GM19035 (cell line): ENCODE data around the gene SLC23A1.
"Not testable (repeated sequence)": the region's sequence is repeated elsewhere in the genome, so short reads cannot be mapped to it uniquely, and the experiment has no call there.

Experiments used
- ATAC-seq: cut with Tn5 transposase; IDR thresholded peaks from one replicate; pipeline ENCODE4 v1.9.1; 2021; ENCODE audit not compliant: unreplicated experiment

SLC23A1 gene

GRCh38 chr5:139390639-139391569, 7.8 kb upstream of the SLC23A1 start:
- no peak for ATAC-seq

- peak; percentile 40 for ATAC-seq
These were observed 6.9 kb upstream of the SLC23A1 start, which contains the start of gene MZB1 for GRCh38 chr5:139389701-139390638. MZB1 (minus strand) TSS chr5:139389913; CDS start chr5:139389856, 57 bp downstream.

DNA sequence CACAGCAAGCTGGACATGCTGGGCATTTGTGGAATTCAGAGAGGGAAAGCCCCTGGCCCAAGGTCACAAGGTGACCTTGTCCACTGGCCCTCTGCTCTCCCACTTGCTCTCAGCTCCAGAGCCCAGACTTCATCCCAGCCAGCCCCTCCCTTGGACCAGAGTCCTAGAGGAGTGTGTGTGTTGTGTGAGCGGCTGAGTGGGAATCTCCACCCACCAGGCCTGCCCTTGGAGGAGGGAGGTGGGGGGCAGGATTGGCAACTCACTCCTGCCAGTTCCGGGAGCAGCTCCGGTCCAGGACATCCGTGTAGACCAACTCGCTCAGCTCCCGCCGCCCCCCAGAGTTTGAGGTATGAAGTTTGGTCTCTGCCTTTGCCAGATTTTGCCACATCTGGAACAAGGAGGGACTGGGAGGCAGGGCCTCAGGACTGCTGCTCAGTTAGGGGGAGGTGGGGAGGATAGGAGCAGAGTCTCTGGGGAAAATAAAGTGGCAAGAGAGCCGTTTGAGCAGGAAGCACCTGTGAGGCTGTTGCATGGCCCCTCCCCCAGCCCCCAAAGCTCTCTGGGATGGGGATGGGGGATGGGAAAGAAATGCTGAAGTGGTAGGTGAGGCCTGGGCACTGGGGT, 5.2 kb upstream of the SLC23A1 start:
- no peak for ATAC-seq

DNA sequence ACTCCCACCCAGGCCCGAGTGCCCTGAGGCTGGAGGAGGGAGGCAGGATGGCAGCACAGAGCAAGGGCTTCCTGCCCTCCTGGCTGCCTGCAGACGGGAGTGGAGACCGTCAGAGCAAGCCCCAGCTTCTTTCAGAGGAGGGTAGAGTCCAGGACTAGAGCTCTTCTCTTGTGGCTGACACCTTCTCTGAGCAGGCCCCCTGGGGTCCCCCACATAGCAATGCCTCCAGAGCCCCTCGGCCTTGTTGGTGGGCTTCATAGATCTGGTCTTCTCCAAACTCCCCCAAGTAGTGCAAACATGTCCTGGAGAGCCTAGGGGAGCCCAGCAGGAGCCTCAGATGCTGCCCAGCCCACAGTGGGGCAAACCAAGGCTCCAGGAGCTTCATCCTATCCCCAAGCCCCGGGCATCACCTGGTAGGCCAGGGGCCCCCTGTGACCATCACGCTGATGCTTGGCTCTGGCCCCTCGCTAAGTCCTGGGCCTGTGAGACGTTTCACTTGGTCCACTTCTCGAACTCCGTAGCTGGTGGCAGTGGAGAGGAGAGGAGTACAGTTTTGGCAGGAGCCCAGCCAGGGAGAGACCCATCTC, 4.6 kb upstream of the SLC23A1 start:
- ATAC-seq = no peak

- ATAC-seq = not testable (repeated sequence)
These were observed 3.9 kb upstream of the SLC23A1 start for GRCh38 chr5:139386956-139387355.

- ATAC-seq = no peak
These were observed 2.9 kb upstream of the SLC23A1 start for GRCh38 chr5:139386050-139386438.

DNA sequence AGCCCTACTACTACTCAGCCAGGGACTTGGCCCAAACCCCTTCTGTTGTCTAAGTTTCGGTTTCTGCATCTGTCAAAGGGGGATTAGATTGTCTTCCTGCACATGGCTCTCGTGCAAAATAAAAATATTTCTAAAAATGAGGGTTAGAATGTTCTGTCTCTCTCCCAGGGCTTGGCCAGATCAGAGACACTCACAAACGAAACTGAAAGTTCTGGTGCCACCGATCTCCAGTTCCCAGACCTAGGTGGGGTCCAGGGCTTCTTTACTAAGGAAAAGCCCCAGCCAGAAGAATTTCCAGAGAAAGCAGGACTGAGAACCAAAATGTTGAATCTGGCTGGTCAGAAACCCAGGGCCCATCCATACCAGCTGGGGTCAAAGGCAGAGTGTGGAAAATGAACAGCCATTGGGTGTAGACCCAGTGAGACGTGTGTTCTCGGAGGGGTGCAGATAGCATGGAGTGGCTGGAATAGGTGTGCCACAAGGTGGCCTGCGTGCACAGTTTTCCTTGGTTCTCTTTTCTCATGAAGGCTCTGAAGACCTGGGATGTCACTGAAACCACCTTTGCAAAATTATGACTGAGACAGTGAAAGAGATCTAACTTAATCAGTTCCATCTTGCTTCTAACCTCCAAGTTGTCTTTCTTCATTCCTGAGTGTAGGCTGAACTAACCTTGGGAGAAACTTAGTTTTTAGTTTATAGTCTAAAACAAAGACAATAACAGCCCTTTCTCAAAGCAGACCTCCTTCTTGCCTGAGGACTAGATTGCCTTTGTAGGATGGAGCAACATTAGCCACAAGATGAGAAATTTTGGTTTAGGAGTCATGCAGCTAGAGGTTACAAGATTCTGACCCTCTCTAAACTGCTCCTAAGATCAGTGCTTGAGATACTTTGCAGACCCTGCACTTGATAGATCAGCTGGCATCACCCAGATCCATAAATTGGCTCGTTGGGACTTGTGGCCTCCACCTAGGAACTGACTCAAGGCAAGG, 2.3 kb upstream of the SLC23A1 start:
- no peak for ATAC-seq

DNA sequence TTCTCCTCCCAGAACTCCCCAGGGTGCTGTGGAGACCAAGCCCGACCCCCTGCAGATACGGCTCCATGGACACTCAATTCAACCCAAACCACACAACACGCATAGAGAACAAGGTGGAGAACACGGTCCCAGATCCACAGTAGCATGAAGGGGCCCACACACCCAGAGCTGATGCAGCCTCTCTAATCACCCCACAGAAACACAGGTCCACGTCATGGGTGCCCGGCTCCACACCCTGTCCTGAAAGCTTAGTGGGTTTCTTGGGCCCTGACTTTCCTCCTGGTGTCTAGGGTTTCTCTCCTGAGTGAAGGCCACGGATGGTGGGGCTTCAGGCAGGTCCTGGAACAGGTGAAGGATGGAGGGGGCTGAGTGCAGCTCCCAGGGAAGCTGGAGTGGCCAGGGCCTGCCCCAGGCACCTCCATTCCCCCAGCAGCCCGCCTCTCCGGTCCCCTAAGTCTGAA, 1.5 kb upstream of the SLC23A1 start:
- ATAC-seq = no peak

DNA sequence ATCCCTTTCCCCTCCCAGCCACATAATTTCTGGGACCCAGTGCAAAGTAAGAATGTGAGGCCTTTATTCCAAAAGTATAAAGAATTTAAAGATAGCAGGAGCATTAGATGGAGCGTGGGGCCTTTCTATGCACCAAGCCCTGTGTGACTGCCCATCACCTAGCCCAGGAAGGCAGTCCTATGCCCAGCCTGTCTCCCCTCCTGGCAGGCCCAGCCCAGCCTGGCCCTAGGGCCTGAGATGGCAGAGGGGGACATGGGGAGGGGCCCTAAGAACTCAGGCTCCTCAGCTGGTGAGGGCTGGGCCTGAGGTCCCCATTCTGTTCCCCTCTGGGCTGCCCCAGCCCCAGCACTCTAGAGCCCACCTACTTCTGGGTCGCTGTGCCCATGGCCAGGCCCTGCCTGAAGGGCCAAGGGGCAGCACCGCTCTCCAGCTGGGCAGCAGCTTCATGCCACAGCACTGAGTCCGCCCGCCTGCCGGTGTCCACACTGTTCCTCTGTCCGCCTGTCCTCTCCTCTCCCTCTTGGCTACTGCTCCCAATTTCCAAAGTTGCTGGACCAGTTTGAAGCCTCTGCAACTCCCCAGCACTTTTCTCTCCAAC, 995 bp upstream of the SLC23A1 start:
- no peak for ATAC-seq

DNA sequence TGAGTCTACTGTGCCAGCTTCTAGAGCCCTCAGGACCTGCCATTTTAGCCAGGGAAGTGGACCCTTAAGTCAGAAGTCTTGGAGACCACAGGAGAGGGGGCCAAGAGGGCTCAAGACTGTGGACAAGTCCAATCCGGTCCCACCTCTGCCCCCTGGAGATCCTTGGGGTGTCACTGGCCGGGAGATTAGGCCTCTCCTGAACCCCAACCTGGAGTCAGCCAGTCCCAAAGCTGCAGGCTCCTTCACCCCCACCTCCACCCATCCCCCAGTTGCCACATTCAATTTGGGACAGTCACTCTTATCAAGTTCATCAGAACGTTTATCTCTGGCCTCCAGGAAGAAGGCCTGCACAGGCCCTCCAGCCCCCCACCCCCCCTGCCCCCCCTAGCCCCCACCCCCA, 290 bp downstream of the SLC23A1 start:
- ATAC-seq = no peak

GRCh38 chr5:139381837-139382761, 998 bp downstream of the SLC23A1 start:
- ATAC-seq = no peak

DNA sequence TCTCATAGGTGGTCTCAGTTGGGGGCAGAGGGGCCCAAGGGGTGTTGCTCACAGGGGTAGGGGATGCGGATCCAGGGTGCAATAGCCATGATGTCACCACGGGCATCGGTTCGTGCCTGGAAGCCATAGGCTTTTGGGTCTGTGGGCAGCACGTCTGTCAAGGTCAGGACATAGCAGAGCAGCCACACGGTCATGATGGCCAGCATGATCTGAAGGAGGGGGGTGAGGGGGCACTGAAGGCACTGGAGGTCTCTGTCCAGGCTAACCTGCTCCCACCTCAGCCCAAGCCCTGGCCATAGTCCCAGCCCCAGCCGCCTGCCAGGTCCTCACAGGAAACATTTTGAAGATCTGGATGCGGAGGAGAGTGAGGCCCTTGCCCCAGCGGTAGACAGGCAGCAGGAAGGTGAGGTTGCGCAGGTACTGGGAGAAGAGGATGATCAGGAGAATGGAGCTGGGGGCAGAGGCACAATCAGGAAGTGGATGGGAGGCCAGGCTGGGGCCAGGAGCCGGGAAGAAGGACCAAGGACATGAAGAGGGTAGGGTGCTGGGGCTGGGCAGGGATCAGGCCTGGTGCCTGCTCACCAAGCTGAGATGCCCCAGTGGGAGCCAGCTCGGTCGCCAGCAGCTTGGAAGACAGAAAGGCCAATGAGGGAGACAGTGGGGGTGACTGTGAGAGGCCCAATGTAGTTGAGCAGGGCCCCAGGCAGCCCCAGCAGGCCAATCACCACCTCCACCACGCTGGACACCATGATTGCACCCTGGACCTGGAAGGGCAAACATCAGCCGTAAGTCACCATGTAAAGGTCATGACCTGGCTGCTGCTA, 3.3 kb downstream of the SLC23A1 start:
- ATAC-seq = no peak

DNA sequence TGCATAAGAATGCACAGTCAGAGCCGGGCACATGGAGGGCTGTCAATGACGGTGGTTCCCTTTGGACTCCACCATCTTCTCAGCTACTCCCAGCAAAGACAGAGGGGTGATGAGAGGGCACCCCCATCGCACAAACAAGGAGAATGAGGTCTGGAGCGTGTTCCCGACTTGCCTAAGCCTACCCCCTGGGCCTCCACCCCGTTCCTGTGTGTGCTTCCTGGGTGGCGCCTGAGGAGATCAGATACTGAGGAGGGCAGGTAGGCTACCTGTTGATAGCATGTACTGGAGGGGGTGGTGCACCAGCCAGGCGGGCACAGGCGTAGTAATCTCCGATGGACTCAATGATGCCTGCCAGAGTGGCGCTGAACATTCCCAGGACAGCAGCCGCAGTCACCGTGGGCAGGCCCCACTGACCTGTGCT, 4.1 kb downstream of the SLC23A1 start:
- no peak for ATAC-seq

DNA sequence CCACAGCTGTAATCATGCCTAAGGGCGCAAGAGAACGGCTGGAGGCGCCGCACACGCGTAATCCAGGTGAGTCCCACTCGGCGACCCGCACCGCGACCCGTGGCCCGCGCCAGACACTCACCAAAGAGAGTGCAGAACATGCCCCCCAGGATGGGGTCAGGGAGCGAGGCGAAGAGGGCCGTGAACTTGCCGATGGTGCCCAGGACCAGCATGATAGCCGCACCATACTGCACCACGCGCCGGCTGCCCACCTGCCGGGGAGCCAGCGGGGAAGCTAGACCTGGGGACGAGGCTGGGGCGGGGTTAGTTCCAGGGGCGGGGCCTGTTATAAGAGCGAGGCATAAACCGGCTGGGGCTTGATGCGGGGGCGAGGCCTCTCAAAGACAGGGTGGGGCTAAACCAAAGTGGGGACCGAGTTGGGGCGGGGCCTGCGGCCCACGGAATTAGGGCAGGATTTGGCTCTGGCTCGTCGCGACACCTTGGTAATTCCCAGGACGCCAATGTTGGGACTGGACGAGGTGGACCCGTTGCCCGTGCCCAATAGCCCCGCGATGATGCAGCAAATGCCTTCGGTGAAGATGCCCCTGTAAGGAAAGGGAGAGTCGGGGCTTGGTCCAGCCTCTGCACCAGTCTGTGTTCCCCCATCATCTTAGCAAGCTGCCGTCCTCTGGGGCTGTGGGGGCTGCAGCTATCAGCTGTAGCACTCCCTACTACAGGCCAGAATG, 4.8 kb downstream of the SLC23A1 start:
- ATAC-seq = no peak

GRCh38 chr5:139377226-139377625, 5.9 kb downstream of the SLC23A1 start:
- ATAC-seq = no peak

GRCh38 chr5:139376364-139376763, 6.7 kb downstream of the SLC23A1 start:
- ATAC-seq = no peak
